ENCODE results near the gene SND1.

- TF ChIP-seq, protein P1, sequence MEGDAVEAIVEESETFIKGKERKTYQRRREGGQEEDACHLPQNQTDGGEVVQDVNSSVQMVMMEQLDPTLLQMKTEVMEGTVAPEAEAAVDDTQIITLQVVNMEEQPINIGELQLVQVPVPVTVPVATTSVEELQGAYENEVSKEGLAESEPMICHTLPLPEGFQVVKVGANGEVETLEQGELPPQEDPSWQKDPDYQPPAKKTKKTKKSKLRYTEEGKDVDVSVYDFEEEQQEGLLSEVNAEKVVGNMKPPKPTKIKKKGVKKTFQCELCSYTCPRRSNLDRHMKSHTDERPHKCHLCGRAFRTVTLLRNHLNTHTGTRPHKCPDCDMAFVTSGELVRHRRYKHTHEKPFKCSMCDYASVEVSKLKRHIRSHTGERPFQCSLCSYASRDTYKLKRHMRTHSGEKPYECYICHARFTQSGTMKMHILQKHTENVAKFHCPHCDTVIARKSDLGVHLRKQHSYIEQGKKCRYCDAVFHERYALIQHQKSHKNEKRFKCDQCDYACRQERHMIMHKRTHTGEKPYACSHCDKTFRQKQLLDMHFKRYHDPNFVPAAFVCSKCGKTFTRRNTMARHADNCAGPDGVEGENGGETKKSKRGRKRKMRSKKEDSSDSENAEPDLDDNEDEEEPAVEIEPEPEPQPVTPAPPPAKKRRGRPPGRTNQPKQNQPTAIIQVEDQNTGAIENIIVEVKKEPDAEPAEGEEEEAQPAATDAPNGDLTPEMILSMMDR (IDR thresholded peaks at IDR 0.05): no peak
- TF ChIP-seq POLR2A (IDR thresholded peaks at IDR 0.05): no peak
Measured at GRCh38 chr7:128092221-128092620, 440.2 kb downstream of the SND1 start.
